T-helper 2 cell treated with Interferon-gamma antibody and Interleukin-4, amounts not matched to agents 100 ng/mL and 5 ng/mL, for 36 hours (primary cell): Measurements from ENCODE around the gene ALB. TPM values are rescaled to one million over a fixed set of nuclear protein-coding genes. Genes with fewer than 3 reads are reported as not detected.

Experiments
- intact Hi-C: fragments of 100-400 bp; cut with micrococcal nuclease; formaldehyde crosslinking; loops from one replicate; pipeline ENCODE4 v1.15.1; 2023
- total RNA-seq: library from RNA; stranded (reverse); gene quantifications from 2 replicates; pipeline ENCODE4 v1.2.3, GENCODE V29; 2022

The ALB gene
- total RNA-seq, 1 donor from 2014 or later = not detected

DNA sequence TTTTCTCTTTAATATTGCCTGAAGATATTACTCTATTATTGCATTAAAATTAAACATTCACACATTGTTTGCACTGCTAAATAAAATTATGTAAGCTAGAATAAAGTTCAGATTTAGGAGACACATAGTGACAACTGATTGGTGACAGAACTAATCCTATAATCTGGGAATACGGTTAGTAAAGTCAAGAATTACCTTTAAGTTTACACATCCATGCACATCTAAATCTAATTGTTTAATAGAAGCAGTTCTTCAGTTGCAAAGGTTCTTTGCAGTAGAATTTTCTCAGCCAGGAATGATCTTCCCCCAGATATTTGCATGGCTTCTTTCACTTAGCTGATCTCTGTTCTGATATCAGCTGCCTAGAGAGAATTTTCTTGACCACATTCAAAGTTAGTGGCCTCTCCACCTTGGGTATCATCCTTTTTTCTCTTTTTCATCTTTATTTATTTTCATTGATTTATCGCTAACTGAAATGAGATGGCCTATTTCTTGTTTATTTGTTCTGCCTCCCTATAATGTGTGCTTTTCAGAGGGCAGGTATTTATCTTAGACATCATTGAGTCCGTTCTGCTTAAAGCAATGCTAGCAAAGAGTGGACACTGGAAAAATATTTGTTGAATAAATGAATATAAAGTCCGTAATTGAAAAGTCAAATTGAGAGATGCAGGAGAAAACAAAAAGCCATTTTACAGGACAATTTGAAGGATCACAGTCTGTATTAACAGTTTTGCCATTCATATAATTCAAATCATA, 44.5 kb downstream of the ALB start:
- intact Hi-C loops = loop anchor here (5.0 to 10.0 kb wide), 2 partner anchors 136 to 206 kb away; no protein-coding TSS in a partner anchor

DNA sequence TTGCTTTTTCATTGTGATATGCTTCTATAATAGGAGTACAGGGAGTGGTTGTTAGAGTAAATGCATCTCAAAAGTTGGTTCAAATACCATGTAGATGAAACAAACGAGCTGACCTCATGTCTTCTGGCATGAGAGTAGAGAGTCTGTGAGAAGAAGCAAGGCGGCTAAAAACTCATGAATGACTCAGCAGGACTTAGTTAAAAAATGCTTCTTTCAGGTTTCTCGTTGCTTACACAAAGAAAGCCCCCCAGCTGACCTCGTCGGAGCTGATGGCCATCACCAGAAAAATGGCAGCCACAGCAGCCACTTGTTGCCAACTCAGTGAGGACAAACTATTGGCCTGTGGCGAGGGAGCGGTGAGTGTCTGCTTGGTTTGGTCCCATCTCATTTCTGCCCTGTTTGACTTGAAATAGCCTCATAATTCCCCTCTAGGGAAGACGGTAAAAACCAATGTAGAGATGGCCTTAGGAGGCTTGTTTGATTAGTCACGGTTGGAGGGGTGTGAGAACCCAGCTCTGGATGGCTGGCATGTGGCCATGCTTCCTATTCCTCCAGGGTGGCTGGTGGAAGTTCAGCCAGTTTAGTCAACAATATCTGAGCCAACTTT, 46.4 kb downstream of the ALB start:
- intact Hi-C loops = no loop called here

DNA sequence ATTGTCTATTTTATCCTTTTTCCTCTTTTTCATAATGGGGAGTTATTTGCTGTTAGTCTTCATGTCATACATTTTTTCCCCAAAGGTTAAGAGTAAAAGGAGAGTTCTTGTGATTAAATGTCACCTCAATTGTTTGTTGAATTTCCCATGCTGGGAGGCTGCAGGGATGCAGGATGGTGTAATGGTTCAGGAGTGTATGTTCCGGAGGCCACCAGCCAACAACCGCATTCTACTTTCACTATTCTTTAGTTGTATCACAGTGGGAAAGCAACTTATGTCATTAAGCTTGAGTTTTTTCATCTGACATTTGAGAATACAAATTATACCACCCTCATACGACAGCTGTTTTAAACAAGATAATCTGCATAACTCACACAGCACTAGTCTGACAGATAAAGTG, 47.3 kb downstream of the ALB start:
- intact Hi-C loops = no loop called here

DNA sequence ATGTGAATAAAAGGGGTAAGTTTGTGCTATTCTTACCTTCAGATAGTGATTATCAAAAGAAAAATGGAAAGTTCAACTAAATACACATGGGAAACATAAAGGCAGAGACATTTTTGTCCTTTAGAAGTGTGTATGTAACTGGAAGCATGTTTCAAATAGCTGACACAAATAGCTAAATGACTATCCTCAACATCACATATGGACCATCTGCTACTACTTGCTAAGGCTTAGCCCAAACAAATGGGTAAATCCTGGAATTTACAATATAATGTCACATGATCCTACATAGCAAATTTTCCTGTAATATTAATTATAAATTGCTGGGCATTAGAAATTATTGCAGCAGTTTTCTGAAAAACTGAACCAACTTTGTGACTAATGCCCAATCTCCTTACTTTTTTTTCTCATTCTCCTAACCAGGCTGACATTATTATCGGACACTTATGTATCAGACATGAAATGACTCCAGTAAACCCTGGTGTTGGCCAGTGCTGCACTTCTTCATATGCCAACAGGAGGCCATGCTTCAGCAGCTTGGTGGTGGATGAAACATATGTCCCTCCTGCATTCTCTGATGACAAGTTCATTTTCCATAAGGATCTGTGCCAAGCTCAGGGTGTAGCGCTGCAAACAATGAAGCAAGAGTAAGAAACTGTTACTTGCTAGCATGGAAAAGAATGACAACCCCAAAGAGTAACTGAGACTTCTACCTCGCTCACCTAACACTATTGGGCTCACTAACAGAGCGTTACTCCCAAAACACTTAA, 48.1 kb downstream of the ALB start:
- intact Hi-C loops = no loop called here

DNA sequence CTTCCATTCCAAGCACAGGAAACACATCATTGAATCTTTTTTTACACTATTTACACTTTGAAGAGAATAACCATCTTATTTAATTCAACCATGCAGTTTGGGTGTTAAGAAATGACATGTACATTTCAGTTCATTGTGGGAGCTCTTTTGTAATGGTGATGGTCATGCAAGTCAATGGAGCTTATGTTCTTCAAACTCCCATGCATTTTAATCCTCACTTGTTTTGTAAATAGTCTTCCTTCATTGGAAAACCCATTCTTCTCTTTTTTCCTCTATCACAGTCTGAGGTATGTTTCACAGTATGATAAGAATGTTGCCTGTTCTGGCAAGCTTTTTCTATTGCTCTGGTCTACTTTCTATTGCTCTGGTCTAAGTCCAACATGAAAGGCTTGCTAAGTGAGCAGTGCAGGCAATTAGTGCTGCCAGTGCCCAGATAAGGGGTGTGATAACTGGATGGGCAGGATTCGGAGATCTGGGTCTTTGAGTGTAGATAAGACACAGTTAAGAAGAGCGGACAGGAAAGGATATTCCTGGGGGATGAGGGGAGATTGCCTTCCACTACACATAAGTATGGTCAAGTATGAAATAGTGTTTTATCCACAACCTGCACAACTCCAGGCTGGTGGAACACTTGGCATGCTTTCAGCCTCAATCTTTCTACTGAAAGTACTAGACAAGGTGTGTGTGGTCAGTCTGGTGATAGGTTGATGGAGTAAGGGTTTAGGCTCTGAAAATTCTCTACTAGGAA, 49.0 kb downstream of the ALB start:
- intact Hi-C loops = no loop called here

DNA sequence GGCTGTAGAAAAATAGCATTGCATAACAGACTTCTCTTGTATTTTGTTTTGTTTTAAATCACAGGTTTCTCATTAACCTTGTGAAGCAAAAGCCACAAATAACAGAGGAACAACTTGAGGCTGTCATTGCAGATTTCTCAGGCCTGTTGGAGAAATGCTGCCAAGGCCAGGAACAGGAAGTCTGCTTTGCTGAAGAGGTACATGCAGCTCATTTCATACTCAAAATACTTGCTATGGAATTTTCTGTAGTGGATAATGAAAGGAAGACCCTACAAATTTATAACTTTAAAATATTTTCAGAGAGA, 49.6 kb downstream of the ALB start:
- intact Hi-C loops = no loop called here

DNA sequence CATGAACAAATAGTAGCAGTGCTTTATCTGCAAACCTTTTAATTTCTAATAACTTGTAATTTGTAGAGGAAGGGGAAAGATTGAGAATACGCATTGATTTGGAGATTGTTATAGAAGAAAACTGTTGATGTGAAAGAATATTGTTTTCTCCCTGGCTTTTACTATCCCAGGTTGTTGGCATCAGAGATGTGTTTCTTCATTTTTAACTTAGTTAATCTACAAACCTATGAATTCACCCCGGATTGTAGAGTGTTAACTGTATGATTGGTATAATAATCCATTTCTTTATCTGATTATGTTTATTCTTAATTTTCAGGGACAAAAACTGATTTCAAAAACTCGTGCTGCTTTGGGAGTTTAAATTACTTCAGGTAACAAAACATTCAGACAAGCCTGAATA, 50.8 kb downstream of the ALB start:
- intact Hi-C loops = no loop called here

DNA sequence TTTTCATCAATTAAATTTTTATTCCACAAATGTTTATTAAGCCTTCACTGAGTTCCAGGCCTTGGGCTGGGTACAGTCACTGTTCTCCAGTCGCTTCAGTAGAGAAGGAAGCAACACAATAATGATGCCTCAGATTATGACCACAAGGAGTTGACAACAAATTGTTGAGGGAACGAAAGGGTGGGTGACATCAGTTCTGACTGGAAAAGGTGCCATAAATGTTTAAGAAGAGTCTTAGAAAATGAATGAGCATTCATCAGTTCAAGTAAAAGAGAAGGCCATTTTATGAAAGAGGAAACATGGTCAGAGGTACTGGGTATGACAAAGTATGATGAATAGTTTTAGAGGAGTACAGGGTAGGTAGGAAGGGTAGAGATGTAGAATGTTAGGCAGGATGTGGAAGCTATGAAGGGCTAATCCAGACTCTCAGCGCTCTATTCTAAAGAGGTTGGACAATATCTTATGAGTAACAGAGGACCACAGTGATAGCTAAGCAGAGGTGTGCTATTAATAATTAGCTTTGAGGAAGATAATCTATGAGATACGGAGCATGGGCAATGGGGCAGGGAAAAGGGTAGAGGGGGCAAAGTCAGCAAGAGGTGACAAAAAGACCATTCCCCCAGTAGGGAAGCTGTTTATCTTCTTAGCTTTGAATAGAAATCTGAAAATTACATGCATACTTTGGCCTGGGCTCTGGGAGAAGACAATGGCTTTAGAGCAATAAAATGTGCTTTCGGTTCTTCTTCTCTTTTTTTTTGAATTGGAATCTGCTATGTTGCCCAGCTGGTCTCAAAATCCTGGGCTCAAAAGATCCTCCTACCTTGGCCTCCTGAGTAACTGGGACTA, 52.3 kb downstream of the ALB start:
- intact Hi-C loops = no loop called here

DNA sequence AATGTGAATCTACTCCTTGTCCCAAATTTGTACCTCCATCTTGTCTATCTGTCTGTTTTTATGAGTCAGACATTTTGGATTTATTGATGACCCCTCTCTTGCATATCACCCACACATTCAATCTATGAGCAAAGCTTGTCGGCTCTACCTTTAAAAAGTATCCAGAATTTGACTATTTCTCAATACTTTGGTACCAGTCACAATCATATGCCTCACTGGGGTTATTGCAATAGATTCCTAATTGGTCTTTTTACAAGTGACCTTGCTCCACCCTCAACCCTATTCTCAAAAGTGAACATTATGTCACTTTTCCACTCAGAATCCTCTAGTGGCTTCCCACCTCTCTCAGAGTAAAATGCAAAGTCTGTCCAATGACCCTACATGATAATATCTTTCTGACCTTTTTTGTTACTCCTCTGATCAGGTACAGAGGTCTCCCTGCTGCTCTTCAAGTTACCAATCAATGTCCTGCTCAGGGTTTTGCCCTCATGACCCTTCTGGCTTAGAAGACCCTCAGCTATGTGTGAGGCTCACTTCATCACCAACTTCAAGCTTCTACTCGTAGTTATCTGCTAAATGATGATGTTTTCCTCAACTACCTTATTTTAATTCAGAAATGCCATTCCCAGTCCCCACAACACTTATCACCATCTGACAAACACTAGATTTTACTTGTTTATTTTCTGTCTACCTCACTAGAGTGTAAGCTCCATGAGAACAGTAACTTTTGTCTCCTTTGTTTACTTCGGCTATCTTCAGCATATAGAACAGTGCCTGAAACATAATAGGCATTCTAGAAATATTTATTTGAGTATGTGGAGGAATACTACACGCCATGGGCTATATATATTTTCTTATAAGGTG, 54.3 kb downstream of the ALB start:
- intact Hi-C loops = no loop called here

DNA sequence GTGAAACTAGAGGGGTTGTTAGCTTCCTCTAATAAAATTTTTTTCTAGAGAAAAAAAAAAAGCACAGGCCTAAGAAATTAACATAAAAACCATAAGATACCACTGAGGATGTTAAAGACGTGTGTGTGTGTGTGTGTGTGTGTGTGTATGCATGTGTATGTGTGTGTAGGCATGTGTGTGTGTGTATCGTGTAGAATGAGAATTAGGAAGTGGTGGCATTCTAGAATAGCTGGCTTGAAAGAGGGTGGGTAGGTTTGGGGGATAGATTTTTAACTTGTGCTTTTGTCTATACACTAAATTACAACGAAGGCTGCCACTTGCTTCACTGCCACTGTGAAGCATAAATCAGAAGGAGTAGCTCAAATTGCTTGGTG, 54.9 kb downstream of the ALB start:
- intact Hi-C loops = no loop called here

DNA sequence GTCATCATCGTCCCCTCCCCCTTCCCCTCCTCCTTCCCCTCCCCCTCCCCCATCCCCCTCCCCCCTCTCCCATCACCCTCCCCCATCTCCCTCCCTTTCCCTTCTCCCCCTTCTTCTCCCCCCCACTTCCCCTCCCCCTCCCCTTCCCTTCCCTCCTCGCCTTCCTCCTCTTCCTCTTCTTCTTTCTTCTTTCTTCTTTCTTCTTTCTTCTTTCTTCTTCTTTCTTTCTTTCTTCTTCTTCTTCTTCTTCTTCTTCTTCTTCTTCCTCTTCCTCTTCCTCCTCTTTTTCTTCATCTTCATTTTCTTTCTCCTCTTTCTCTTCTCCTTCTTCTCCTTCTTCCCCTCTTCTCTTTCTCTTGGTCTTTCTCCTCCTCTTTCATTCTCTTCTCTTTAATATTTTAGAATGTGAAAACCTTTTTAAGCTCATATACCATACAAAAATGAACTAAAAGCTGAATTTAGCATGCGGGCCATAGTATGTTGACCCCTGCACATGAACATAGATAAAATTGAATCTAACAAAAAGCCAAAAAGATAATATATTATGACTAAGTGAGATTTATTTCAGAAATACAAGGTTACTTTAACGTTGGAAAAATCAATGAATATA, 56.9 kb downstream of the ALB start:
- intact Hi-C loops = no loop called here

DNA sequence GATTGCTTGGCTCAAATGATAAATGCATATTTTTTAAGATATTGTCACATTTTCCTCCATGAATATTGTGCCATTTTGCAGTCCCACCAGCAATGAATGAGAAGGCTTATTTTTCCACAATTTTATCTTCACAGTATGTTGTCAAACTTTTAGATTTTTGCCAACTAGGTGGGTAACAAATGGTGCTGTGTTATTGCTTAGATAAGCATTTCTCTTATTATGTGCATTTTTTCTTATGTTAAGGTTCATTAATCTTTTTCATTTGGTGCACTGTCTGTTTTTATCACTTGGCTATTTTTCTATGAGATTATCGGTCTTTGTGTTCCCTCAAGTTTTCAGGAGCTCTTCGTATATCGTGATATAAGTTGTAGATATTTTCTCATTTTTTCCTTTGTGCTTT, 64.1 kb downstream of the ALB start:
- intact Hi-C loops = no loop called here

DNA sequence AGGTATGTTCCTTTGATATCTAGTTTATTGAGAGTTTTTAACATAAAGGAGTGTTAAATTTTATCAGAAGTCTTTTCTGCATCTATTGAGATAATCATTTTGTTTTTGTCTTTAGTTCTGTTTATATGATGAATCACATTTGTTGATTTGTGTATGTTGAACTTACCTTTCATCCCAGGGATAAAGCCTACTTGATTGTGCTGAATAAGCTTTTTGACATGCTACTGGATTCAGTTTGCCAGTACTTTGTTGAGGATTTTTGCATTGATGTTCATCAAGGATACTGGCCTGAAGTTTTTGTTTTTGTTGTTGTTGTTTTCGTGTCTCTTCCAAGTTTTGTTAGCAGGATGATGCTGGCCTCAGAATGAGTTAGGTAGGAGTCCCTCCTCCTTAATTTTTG, 66.6 kb downstream of the ALB start:
- intact Hi-C loops = no loop called here

Other genes starting within 250 kb of the ALB start
- 60.1 and 60.8 TPM in 2 replicates for gene ANKRD17, start 145.5 kb upstream of the ALB start, total RNA-seq
- not detected in 2 replicates for gene AFP, start 31.9 kb downstream of the ALB start, total RNA-seq
- not detected in 2 replicates for gene AFM, start 77.5 kb downstream of the ALB start, total RNA-seq
- gene RASSF6, start 216.1 kb downstream of the ALB start, total RNA-seq = not detected in 2 replicates